ENCODE measurements around the gene MPP2.
"Not testable (repeated sequence)": the region's sequence is repeated elsewhere in the genome, so short reads cannot be mapped to it uniquely, and the experiment has no call there.

MPP2 gene

GRCh38 chr17:43901861-43902589, 5.3 kb downstream of the MPP2 start:
- DNase-seq (ENCODE audit: low read depth in 2 of 2): no peak

- no peak for DNase-seq (ENCODE audit: low read depth in 2 of 2)
Measured at GRCh38 chr17:43900858-43901754, 6.2 kb downstream of the MPP2 start.

GRCh38 chr17:43900183-43900857, 7.0 kb downstream of the MPP2 start:
- DNase-seq (ENCODE audit: low read depth in 2 of 2): peak; percentile 73 to 80

- DNase-seq (ENCODE audit: low read depth in 2 of 2): no peak
Measured at GRCh38 chr17:43898446-43898845, 8.9 kb downstream of the MPP2 start.

- no peak for DNase-seq (ENCODE audit: low read depth in 2 of 2)
Measured at GRCh38 chr17:43897831-43898230, 9.5 kb downstream of the MPP2 start.

- not testable (repeated sequence) for DNase-seq (ENCODE audit: low read depth in 2 of 2)
Measured at GRCh38 chr17:43894494-43894893, 12.8 kb downstream of the MPP2 start.

GRCh38 chr17:43892647-43892952, 14.7 kb downstream of the MPP2 start:
- no peak for DNase-seq (ENCODE audit: low read depth in 2 of 2)

GRCh38 chr17:43891851-43892646, 15.3 kb downstream of the MPP2 start:
- no peak for DNase-seq (ENCODE audit: low read depth in 2 of 2)

- no peak for DNase-seq (ENCODE audit: low read depth in 2 of 2)
Measured at GRCh38 chr17:43890240-43890639, 17.1 kb downstream of the MPP2 start.

- no peak for DNase-seq (ENCODE audit: low read depth in 2 of 2)
Measured at GRCh38 chr17:43888548-43888947, 18.8 kb downstream of the MPP2 start.

GRCh38 chr17:43882761-43883415, 24.4 kb downstream of the MPP2 start:
- no peak for DNase-seq (ENCODE audit: low read depth in 2 of 2)

GRCh38 chr17:43881758-43882505, 25.4 kb downstream of the MPP2 start:
- no peak for DNase-seq (ENCODE audit: low read depth in 2 of 2)

GRCh38 chr17:43881181-43881580, 26.2 kb downstream of the MPP2 start:
- DNase-seq (ENCODE audit: low read depth in 2 of 2): no peak

- peak; percentile 14 to 39 for DNase-seq (ENCODE audit: low read depth in 2 of 2)
Measured at GRCh38 chr17:43880420-43880991, 26.8 kb downstream of the MPP2 start.

- no peak for DNase-seq (ENCODE audit: low read depth in 2 of 2)
Measured at GRCh38 chr17:43879723-43880419, 27.5 kb downstream of the MPP2 start.

GRCh38 chr17:43878260-43879175, 28.8 kb downstream of the MPP2 start:
- DNase-seq (ENCODE audit: low read depth in 2 of 2): peak; percentile 55 to 70

GRCh38 chr17:43877451-43878155, 29.7 kb downstream of the MPP2 start:
- DNase-seq (ENCODE audit: low read depth in 2 of 2): no peak

- no peak for DNase-seq (ENCODE audit: low read depth in 2 of 2)
Measured at GRCh38 chr17:43877031-43877430, 30.3 kb downstream of the MPP2 start.
